ENCODE measurements around the gene TMEM74B. TPM values are rescaled to one million over a fixed set of nuclear protein-coding genes. Genes with fewer than 3 reads are reported as not detected.

The TMEM74B gene
- total and polyA plus RNA-seq, 2 of the 8 experiments (the other 6 are each of a cell fraction or from before 2014, with no cell fraction given) = 4.0 to 6.4 TPM

DNA sequence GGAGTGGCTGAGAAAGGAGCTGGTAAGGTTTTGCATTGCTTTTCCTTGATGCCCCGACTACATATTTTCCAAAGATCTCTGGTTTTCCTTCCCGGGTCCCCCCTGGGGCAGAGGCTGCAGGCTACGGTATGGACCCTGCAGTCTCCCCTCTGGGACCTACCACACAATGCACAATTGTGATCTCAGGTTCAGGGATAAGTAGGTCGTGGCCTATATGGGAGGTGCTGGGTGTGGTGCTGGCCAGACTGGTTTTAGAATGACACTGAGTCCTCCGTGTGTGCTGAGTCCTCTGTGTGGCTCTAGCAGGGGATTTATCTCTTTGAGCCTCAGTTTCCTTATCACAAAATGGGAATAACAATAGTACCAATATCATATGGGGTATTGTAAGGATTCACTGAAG lies 18.8 kb upstream of the TMEM74B start:
- no peak for DNase-seq (ENCODE audit: low read depth in 1 of 2, low spot score in 2 of 2)
- H3K4me2 ChIP-seq (ENCODE audit: insufficient read depth in 1 of 2, low read depth in 2 of 2, low read length in 2 of 2) = no peak overlapping the region
- no peak for TF ChIP-seq FOSL1 (IDR thresholded peaks at IDR 0.05; ENCODE audit: insufficient read depth, low read depth, low read length)
- TF ChIP-seq POLR2AphosphoS5 (IDR thresholded peaks at IDR 0.05; ENCODE audit: low read depth, low read length) = no peak
- TF ChIP-seq YY1 (IDR thresholded peaks at IDR 0.05; ENCODE audit: low read depth, low read length) = no peak
- no peak for TF ChIP-seq SP2 (IDR thresholded peaks at IDR 0.05; ENCODE audit: low read length)
- TF ChIP-seq HDAC2 (IDR thresholded peaks at IDR 0.05; ENCODE audit: borderline replicate concordance in 1 of 2, low read depth in 2 of 2, low read length in 2 of 2) = no peak
- TF ChIP-seq NANOG (IDR thresholded peaks at IDR 0.05; ENCODE audit: insufficient read depth, low read depth, low read length, poor library complexity, severe bottlenecking) = no peak
- no peak for TF ChIP-seq EZH2 (IDR thresholded peaks at IDR 0.05; ENCODE audit: low read depth, low read length, severe bottlenecking)
- no peak for TF ChIP-seq EGR1 (IDR thresholded peaks at IDR 0.05; ENCODE audit: borderline replicate concordance, low read depth, low read length)
- TF ChIP-seq SP1 (IDR thresholded peaks at IDR 0.05; ENCODE audit: low read depth, low read length) = no peak
- no peak for TF ChIP-seq SIRT6 (IDR thresholded peaks at IDR 0.05; ENCODE audit: low read length)
- TF ChIP-seq ASH2L (IDR thresholded peaks at IDR 0.05; ENCODE audit: low read length) = no peak
- TF ChIP-seq, protein P1, sequence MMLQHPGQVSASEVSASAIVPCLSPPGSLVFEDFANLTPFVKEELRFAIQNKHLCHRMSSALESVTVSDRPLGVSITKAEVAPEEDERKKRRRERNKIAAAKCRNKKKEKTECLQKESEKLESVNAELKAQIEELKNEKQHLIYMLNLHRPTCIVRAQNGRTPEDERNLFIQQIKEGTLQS (IDR thresholded peaks at IDR 0.05; ENCODE audit: insufficient read depth, low read depth, low read length) = no peak
- H2AK5ac ChIP-seq (ENCODE audit: low read depth, low read length) = no peak overlapping the region
- no peaks in the 10 kb centered on the region for H3K23me2 ChIP-seq (ENCODE audit: low read depth, low read length)
- no peak overlapping the region for H3K27ac ChIP-seq (ENCODE audit: low read depth, low read length)
- no peaks in the 10 kb centered on the region for H3K79me1 ChIP-seq (ENCODE audit: low read depth, low read length)
- no peak overlapping the region for H4K8ac ChIP-seq (ENCODE audit: extremely low read depth, insufficient read depth, low read length)
- H2BK12ac ChIP-seq (ENCODE audit: low read depth, low read length) = no peak overlapping the region
- no peak overlapping the region for H2BK120ac ChIP-seq (replicated peaks; ENCODE audit: low read depth, low read length)
- no peak overlapping the region for H3K9ac ChIP-seq (replicated peaks in 1 of 4; ENCODE audit: extremely low read depth in 1 of 4, low read depth in 3 of 4, low read length in 3 of 4)
- ChIA-PET POLR2A (ENCODE audit: partially characterized antibody) (no interaction called here), CTCF (ENCODE audit: partially characterized antibody) (interaction anchor here (1.2 to 11.9 kb wide), 2 partner anchors 7 to 25 kb away, joined by 4 to 101 read pairs; no protein-coding TSS in a partner anchor)
- H3K4ac ChIP-seq (replicated peaks; ENCODE audit: insufficient read length, low read depth, low read length) = no peak overlapping the region
- no peaks in the 10 kb centered on the region for H3K36me3 ChIP-seq (ENCODE audit: control insufficient read depth in 2 of 4, insufficient read depth in 4 of 4, low read length in 3 of 4)
- H2BK5ac ChIP-seq (ENCODE audit: low read depth, low read length) = no peak overlapping the region
- H2BK20ac ChIP-seq (ENCODE audit: low read length) = no peak overlapping the region
- no peak overlapping the region for H3K23ac ChIP-seq (ENCODE audit: insufficient read length)
- H3K14ac ChIP-seq (ENCODE audit: insufficient read length) = no peak overlapping the region
- 77% methylated on average over 5 of the region's 5 CpGs; no CpG with 5 or more reads in 1 of the 2 experiments for WGBS, 2 experiments (ENCODE audit: extremely low coverage in 1 of 2, insufficient coverage in 1 of 2, insufficient read length in 1 of 2, insufficient replicate concordance in 2 of 2, low coverage in 1 of 2, low lambda C conversion rate in 2 of 2, missing lambda C conversion rate in 1 of 2)
- H4K5ac ChIP-seq (ENCODE audit: insufficient read length, low read depth, low read length) = no peak overlapping the region
- no peak overlapping the region for H2AFZ ChIP-seq (ENCODE audit: low read length)
- no peaks in the 10 kb centered on the region; a peak in 2 of 7 replicates for H3K27me3 ChIP-seq (replicated peaks in 1 of 4; ENCODE audit: control insufficient read depth in 3 of 4, extremely low read depth in 1 of 4, insufficient read depth in 3 of 4, low read length in 3 of 4)
- no peak overlapping the region for H3K56ac ChIP-seq (replicated peaks; ENCODE audit: insufficient read length, low read depth, low read length)
- H3K9me3 ChIP-seq (ENCODE audit: insufficient read depth in 2 of 2, low read depth in 1 of 2, low read length in 1 of 2) = no peaks in the 10 kb centered on the region
- no peak overlapping the region for H4K91ac ChIP-seq (replicated peaks; ENCODE audit: insufficient read length, low read length)
- no peaks in the 10 kb centered on the region for H3K79me2 ChIP-seq (ENCODE audit: control insufficient read depth in 1 of 2, insufficient read depth in 2 of 2, low read length in 2 of 2)
- no peak overlapping the region for H3K18ac ChIP-seq (ENCODE audit: extremely low read depth, low read length)
- H3K4me1 ChIP-seq (replicated peaks in 1 of 4; ENCODE audit: control insufficient read depth in 3 of 4, insufficient read depth in 4 of 4, low read length in 3 of 4) = no peaks in the 10 kb centered on the region
- no peaks in the 10 kb centered on the region for H4K20me1 ChIP-seq (replicated peaks in 1 of 2; ENCODE audit: control insufficient read depth in 1 of 2, insufficient read depth in 2 of 2, low read length in 2 of 2)
- no peak overlapping the region for H2BK15ac ChIP-seq (ENCODE audit: low read length)
- FAIRE-seq = no peak
- no peak overlapping the region for H3K4me3 ChIP-seq (ENCODE audit: extremely low read depth in 1 of 4, insufficient read depth in 2 of 4, low read depth in 3 of 4, low read length in 4 of 4)
